ENCODE results near the gene KLHL18. TPM values are rescaled to one million over a fixed set of nuclear protein-coding genes. Genes with fewer than 3 reads are reported as not detected.

Gene KLHL18
- polyA plus RNA-seq, 1 donor from 2014 or later: 17.4 TPM

Other genes with a start within 250 kb of the KLHL18 start
- gene SETD2, start 118.8 kb upstream of the KLHL18 start, polyA plus RNA-seq: 32.6 TPM
- 4.7 TPM for gene KIF9, start 145 bp upstream of the KLHL18 start, polyA plus RNA-seq
- 5.0 TPM for gene PTPN23, start 98.1 kb downstream of the KLHL18 start, polyA plus RNA-seq
- gene SCAP, start 193.0 kb downstream of the KLHL18 start, polyA plus RNA-seq: 38.7 TPM
- gene ELP6, start 230.8 kb downstream of the KLHL18 start, polyA plus RNA-seq: 39.2 TPM

Data from IgD-negative memory B cell (primary cell).